ENCODE data around the gene ADM5. TPM values are rescaled to one million over a fixed set of nuclear protein-coding genes. Genes with fewer than 3 reads are reported as not detected.

The ADM5 gene
- total RNA-seq, 1 donor from 2014 or later, result 1.5 TPM

DNA sequence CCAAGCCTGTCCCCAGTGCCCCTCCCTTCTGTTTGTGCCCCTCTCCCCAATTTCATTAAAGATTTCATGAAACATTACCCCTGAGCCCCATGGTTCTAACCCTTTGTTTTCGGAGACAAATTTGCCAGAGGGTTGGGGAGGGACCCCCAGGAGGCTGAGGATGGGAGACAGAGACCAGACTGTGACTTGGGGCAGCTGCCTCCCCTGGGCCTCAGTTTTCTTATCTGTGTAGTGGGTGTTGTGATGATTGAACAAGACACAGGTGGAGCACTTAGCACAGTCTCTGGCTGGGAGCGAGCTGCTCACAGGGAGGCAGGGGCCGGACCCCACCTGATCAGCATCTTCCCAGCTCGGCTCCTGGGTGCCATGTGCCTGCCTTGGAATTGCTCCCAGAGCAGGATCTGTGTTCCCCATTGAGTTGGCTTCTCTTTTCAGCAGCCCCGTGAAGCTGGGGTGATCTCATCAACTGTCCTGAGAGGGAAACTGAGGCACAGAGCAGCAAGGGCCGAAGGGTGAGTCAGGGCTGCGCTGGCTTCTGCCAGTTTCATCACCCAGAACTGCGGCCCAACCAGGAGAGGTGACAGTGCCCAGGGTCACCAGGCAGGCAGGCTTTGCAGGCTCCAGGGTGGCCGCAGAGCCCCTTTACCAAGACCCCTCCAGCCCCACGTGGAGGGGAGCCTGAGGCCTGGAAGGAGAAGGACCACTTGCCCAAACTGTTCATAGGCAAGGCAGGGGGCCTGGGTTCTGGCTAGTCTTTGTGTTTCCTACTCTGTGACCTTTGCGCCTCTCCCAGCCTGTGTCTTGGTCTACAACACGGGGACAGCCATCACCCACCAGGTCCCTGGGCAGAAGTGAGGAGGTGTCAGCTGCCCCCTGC is 30.6 kb upstream of the ADM5 start:
- no peaks in the 10 kb centered on the region for H3K27me3 Mint-ChIP-seq (ENCODE audit: unreplicated experiment)
- H3K27ac Mint-ChIP-seq (ENCODE audit: unreplicated experiment), result no peak overlapping the region
- TF ChIP-seq, protein P1, sequence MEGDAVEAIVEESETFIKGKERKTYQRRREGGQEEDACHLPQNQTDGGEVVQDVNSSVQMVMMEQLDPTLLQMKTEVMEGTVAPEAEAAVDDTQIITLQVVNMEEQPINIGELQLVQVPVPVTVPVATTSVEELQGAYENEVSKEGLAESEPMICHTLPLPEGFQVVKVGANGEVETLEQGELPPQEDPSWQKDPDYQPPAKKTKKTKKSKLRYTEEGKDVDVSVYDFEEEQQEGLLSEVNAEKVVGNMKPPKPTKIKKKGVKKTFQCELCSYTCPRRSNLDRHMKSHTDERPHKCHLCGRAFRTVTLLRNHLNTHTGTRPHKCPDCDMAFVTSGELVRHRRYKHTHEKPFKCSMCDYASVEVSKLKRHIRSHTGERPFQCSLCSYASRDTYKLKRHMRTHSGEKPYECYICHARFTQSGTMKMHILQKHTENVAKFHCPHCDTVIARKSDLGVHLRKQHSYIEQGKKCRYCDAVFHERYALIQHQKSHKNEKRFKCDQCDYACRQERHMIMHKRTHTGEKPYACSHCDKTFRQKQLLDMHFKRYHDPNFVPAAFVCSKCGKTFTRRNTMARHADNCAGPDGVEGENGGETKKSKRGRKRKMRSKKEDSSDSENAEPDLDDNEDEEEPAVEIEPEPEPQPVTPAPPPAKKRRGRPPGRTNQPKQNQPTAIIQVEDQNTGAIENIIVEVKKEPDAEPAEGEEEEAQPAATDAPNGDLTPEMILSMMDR (IDR thresholded peaks at IDR 0.05), result no peak
- H3K9me3 Mint-ChIP-seq (ENCODE audit: unreplicated experiment), result no peaks in the 10 kb centered on the region
- H3K4me1 Mint-ChIP-seq (ENCODE audit: unreplicated experiment), result peaks cover 6% of the 10 kb centered on the region
- peaks cover 22% of the 10 kb centered on the region for H3K36me3 Mint-ChIP-seq (ENCODE audit: unreplicated experiment)
- DNase-seq (ENCODE audit: extremely low spot score, unreplicated experiment), result no peak
- H3K4me3 Mint-ChIP-seq (ENCODE audit: unreplicated experiment), result no peak overlapping the region

DNA sequence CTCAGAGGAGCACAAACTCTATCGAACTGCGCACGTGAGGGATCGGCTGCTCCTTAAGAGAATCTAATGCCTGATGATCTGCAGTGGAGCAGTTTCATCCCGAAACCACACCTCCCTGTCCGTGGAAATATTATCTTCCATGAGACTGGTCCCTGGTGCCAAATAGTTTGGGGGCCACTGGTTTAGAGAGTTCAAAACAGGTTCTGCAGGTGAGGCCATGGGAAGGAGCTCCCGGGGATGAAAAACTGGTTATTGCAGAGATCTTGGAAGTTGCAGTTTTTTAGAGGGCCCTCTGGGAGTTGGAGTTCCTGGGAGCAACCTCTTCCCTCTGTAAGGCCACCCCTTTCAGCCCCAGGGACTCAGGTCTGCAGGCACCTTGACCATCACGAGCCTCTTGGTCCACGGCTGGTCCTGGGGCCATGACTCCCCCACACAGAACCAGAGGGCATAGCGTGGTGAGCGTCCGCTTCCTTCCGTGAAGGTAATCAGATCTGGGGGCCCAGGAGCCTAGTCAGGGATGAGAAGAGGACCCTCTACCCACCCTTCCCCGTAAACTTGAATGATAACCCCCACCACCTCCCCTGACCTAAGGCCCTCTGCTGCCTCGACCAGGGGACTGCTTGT is 28.9 kb upstream of the ADM5 start:
- Mint-ChIP-seq H3K4me3 (ENCODE audit: unreplicated experiment) (no peak overlapping the region), H3K4me1 (ENCODE audit: unreplicated experiment) (peaks cover 11% of the 10 kb centered on the region), H3K36me3 (ENCODE audit: unreplicated experiment) (peaks cover 18% of the 10 kb centered on the region), H3K27ac (ENCODE audit: unreplicated experiment) (no peak overlapping the region), H3K9me3 (ENCODE audit: unreplicated experiment) (no peaks in the 10 kb centered on the region), H3K27me3 (ENCODE audit: unreplicated experiment) (no peaks in the 10 kb centered on the region)
- TF ChIP-seq, protein P1 (IDR thresholded peaks at IDR 0.05), result no peak
- DNase-seq (ENCODE audit: extremely low spot score, unreplicated experiment), result no peak

DNA sequence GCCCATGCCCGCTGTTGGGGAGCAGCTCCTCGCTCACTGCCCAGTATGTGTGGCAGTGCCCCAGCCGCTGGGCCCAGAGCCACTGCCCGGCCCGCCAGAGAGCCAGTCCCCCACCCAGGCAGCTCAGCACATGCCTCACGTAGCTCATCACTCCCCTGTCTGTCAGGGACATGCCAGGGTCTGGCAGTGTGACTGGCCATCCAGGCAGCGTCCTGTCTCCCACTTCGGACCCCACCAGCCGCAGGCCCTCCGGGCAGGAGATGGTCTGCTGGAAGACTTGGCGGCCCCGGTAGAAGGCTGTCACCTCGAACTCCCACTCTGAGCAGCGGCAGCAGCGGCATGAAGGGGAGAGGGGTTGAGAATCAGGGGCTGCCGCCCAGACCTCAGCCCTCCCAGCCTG is 27.4 kb upstream of the ADM5 start:
- H3K4me3 Mint-ChIP-seq (ENCODE audit: unreplicated experiment), result peak overlapping the region; percentile 29
- H3K27ac Mint-ChIP-seq (ENCODE audit: unreplicated experiment), result no peak overlapping the region
- H3K36me3 Mint-ChIP-seq (ENCODE audit: unreplicated experiment), result peaks cover 12% of the 10 kb centered on the region
- no peaks in the 10 kb centered on the region for H3K27me3 Mint-ChIP-seq (ENCODE audit: unreplicated experiment)
- no peak for DNase-seq (ENCODE audit: extremely low spot score, unreplicated experiment)
- no peaks in the 10 kb centered on the region for H3K9me3 Mint-ChIP-seq (ENCODE audit: unreplicated experiment)
- TF ChIP-seq, protein P1 (IDR thresholded peaks at IDR 0.05), result no peak
- H3K4me1 Mint-ChIP-seq (ENCODE audit: unreplicated experiment), result peaks cover 22% of the 10 kb centered on the region

DNA sequence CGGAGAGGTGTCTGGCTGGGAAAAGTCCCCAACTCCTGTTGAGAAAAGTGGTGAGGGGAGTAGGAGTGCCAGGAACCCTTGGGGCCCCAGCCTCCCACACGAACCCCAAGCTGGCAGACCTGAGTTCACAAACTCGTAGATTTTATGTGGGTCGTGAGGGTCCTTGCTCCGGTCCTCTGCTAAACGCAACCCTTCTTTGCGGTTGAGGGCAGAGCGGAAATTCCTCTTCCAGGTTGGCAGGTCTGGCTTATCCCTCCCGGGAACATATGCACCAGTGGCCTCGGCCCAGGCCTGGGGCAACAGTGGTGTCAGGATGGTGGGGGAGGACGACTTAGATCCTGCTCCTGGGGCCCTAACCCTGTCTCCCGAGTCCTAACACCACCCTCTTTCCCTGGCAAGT is 26.2 kb upstream of the ADM5 start:
- Mint-ChIP-seq H3K27ac (ENCODE audit: unreplicated experiment) (peak overlapping the region; percentile 94), H3K4me3 (ENCODE audit: unreplicated experiment) (no peak overlapping the region)
- TF ChIP-seq, protein P1 (IDR thresholded peaks at IDR 0.05), result no peak

More for the DNA sequence above, 26.2 kb upstream of the ADM5 start:
- peaks cover 27% of the 10 kb centered on the region for H3K4me1 Mint-ChIP-seq (ENCODE audit: unreplicated experiment)
- H3K36me3 Mint-ChIP-seq (ENCODE audit: unreplicated experiment), result peaks cover 6% of the 10 kb centered on the region
- no peaks in the 10 kb centered on the region for H3K27me3 Mint-ChIP-seq (ENCODE audit: unreplicated experiment)
- no peak for DNase-seq (ENCODE audit: extremely low spot score, unreplicated experiment)
- H3K9me3 Mint-ChIP-seq (ENCODE audit: unreplicated experiment), result no peaks in the 10 kb centered on the region

Data from osteocyte (in vitro differentiated cells).